Trophoblast cell (in vitro differentiated cells and primary cell): ENCODE measurements around the gene PTCD3.

Source experiments
- DNase-seq, 2 donors: peaks; one replicate each; pipeline ENCODE4 v3.0.0-alpha.2; 2016
- H2AFZ ChIP-seq: 2 replicates; pipeline ENCODE4 v1.6.1; 2013; ENCODE audit warnings: low read length, moderate library complexity, mild to moderate bottlenecking; ENCODE audit not compliant: insufficient read depth, poor library complexity
- H2AK5ac ChIP-seq: 2 replicates; pipeline ENCODE4 v1.6.1; 2013; ENCODE audit warnings: mild to moderate bottlenecking, low read length
- H2BK120ac ChIP-seq: 2 replicates; pipeline ENCODE4 v1.6.1; 2013; ENCODE audit warnings: low read length, mild to moderate bottlenecking, moderate library complexity; ENCODE audit not compliant: insufficient read depth, poor library complexity
- H2BK12ac ChIP-seq: 2 replicates; pipeline ENCODE4 v1.6.1; 2013; ENCODE audit warnings: mild to moderate bottlenecking, low read length, moderate library complexity
- H2BK5ac ChIP-seq: 2 replicates; pipeline ENCODE4 v1.6.1; 2013; ENCODE audit warnings: low read length, low read depth, moderate library complexity, mild to moderate bottlenecking; ENCODE audit not compliant: poor library complexity
- H3K14ac ChIP-seq: 2 replicates; pipeline ENCODE4 v1.6.1; 2013; ENCODE audit warnings: mild to moderate bottlenecking, low read length
- H3K18ac ChIP-seq: 2 replicates; pipeline ENCODE4 v1.6.1; 2013; ENCODE audit warnings: mild to moderate bottlenecking, low read length
- H3K23ac ChIP-seq: 2 replicates; pipeline ENCODE4 v1.6.1; 2013; ENCODE audit warnings: low read length
- H3K27ac ChIP-seq: 2 replicates; pipeline ENCODE4 v1.5.1; 2013; ENCODE audit warnings: low read depth, mild to moderate bottlenecking, inconsistent platforms, low read length, moderate library complexity
- H3K27me3 ChIP-seq: 2 replicates; pipeline ENCODE4 v1.6.1; 2013; ENCODE audit warnings: inconsistent platforms, mild to moderate bottlenecking, low read length, moderate library complexity; ENCODE audit not compliant: insufficient read depth
- H3K36me3 ChIP-seq, 2 experiments: 1 replicate in 1 of 2; 2 replicates in 1 of 2; pipeline ENCODE4 v1.6.1; 2013; ENCODE audit warnings: low read length in 2 of 2, mild to moderate bottlenecking in 2 of 2, moderate library complexity in 1 of 2; ENCODE audit not compliant: insufficient read depth in 2 of 2, control insufficient read depth in 1 of 2
- H3K4ac ChIP-seq: 2 replicates; pipeline ENCODE4 v1.6.1; 2013; ENCODE audit warnings: low read depth, mild to moderate bottlenecking, low read length, moderate library complexity
- H3K4me1 ChIP-seq, 2 experiments: 1 replicate in 1 of 2; 2 replicates in 1 of 2; pipeline ENCODE4 v1.6.1; 2013; ENCODE audit warnings: low read length in 2 of 2, mild to moderate bottlenecking in 2 of 2, moderate library complexity in 1 of 2; ENCODE audit not compliant: insufficient read depth in 2 of 2, control insufficient read depth in 1 of 2
- H3K4me2 ChIP-seq: 2 replicates; pipeline ENCODE4 v1.6.1; 2013; ENCODE audit warnings: inconsistent platforms, mild to moderate bottlenecking, low read length, moderate library complexity
- H3K4me3 ChIP-seq: 2 replicates; pipeline ENCODE4 v1.5.1; 2013; ENCODE audit warnings: mild to moderate bottlenecking, low read depth, low read length, inconsistent platforms
- H3K79me1 ChIP-seq: one replicate; pipeline ENCODE4 v1.6.1; 2013; ENCODE audit warnings: low read length
- H3K79me2 ChIP-seq: 2 replicates; pipeline ENCODE4 v1.6.1; 2013; ENCODE audit warnings: low read length, mild to moderate bottlenecking; ENCODE audit not compliant: control insufficient read depth, insufficient read depth, poor library complexity
- H3K9ac ChIP-seq: 2 replicates; pipeline ENCODE4 v1.6.1; 2013; ENCODE audit warnings: mild to moderate bottlenecking, low read length
- H3K9me3 ChIP-seq: 2 replicates; pipeline ENCODE4 v1.6.1; 2013; ENCODE audit warnings: low read depth, mild to moderate bottlenecking, control low read depth, inconsistent platforms, low read length; ENCODE audit not compliant: insufficient read depth
- H4K12ac ChIP-seq: 2 replicates; pipeline ENCODE4 v1.6.1; 2013; ENCODE audit warnings: low read depth, mild to moderate bottlenecking, low read length, moderate library complexity
- H4K8ac ChIP-seq: 2 replicates; pipeline ENCODE4 v1.6.1; 2013; ENCODE audit warnings: low read depth, mild to moderate bottlenecking, low read length, moderate library complexity
- H4K91ac ChIP-seq: one replicate; pipeline ENCODE4 v1.6.1; 2013; ENCODE audit warnings: low read depth, mild to moderate bottlenecking, low read length, moderate library complexity
- WGBS: extraction: QIAGEN DNeasy Blood & Tissue Kit; methylation state at CpG from one replicate; pipeline ENCODE4 v1.1.7; 2013; ENCODE audit warnings: missing lambda C conversion rate; ENCODE audit not compliant: insufficient read length, insufficient coverage; ENCODE audit errors: extremely low coverage; 5-methylcytosine and 5-hydroxymethylcytosine counted together

Gene PTCD3

DNA sequence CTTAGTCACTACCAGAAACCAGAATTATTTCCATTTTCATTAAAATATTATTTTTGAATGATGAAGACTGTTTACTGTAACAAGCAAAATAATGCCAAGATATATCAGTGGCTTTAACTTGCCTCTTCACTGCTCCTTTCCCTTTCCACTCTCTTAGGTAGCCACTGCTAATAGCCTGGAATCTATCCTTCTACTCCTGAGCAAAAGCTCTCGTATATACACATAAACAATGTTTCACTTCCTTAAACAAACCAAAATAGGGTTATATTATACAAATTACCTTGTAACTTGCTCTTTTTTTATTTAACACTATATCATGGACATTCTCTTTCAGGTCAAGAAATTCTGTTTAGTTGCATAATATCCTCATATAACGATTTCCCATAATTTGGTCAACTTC is 68.4 kb downstream of the PTCD3 start:
- no peak overlapping the region for H3K4me3 ChIP-seq
- no peak overlapping the region for H3K14ac ChIP-seq
- no peak overlapping the region for H3K23ac ChIP-seq
- H2BK120ac ChIP-seq = no peak overlapping the region
- no peaks in the 10 kb centered on the region for H3K79me2 ChIP-seq
- no CpG with 5 or more reads among the region's 2 CpGs for WGBS
- H3K4me2 ChIP-seq = no peak overlapping the region
- H3K4me1 ChIP-seq = peaks cover 0 to 2% of the 10 kb centered on the region in 2 experiments
- no peaks in the 10 kb centered on the region for H3K79me1 ChIP-seq
- H3K27me3 ChIP-seq = no peaks in the 10 kb centered on the region
- H3K9me3 ChIP-seq = no peaks in the 10 kb centered on the region
- H2BK12ac ChIP-seq = no peak overlapping the region
- no peak overlapping the region for H3K4ac ChIP-seq
- H3K9ac ChIP-seq = no peak overlapping the region
- H2BK5ac ChIP-seq = no peak overlapping the region
- no peak overlapping the region for H4K91ac ChIP-seq
- no peak overlapping the region for H4K8ac ChIP-seq
- H2AK5ac ChIP-seq = no peak overlapping the region
- H3K18ac ChIP-seq = no peak overlapping the region
- H3K27ac ChIP-seq = no peak overlapping the region
- no peak overlapping the region for H2AFZ ChIP-seq
- no peak for DNase-seq
- H4K12ac ChIP-seq = no peak overlapping the region
- H3K36me3 ChIP-seq = peaks cover 9 to 12% of the 10 kb centered on the region in 2 experiments

DNA sequence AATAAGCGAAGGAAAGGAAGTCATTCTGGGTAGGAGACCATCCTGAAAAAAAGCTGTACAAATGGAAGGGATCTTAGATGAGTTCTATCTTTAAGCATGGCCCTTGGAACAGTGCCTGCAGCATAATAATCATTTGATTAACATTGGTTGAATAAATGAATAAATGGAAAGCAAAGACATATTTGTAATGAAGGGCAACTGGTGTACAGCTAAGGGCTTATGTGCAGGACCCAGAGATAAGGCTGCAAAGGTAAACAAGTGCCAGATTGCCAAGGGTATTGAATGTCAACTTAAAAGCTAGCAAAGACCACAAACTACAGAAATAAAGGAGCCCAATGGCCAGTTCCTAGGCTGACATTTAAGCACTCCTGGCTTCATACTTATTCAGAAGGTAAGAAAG is 69.8 kb downstream of the PTCD3 start:
- H4K91ac ChIP-seq = no peak overlapping the region
- H3K79me2 ChIP-seq = no peaks in the 10 kb centered on the region
- no peak overlapping the region for H3K27ac ChIP-seq
- WGBS = no CpG with 5 or more reads among the region's 1 CpG
- no peak overlapping the region for H2BK12ac ChIP-seq
- DNase-seq = no peak
- no peaks in the 10 kb centered on the region for H3K9me3 ChIP-seq
- H3K27me3 ChIP-seq = no peaks in the 10 kb centered on the region
- peaks cover 8 to 15% of the 10 kb centered on the region in 2 experiments for H3K36me3 ChIP-seq
- H3K4ac ChIP-seq = no peak overlapping the region
- H4K12ac ChIP-seq = no peak overlapping the region
- H2AFZ ChIP-seq = no peak overlapping the region
- H3K9ac ChIP-seq = no peak overlapping the region
- H4K8ac ChIP-seq = no peak overlapping the region
- no peak overlapping the region for H3K18ac ChIP-seq
- no peak overlapping the region for H2AK5ac ChIP-seq
- H3K4me3 ChIP-seq = no peak overlapping the region
- H3K79me1 ChIP-seq = no peaks in the 10 kb centered on the region
- H3K4me2 ChIP-seq = no peak overlapping the region
- no peak overlapping the region for H3K23ac ChIP-seq
- no peak overlapping the region for H2BK120ac ChIP-seq
- no peak overlapping the region for H2BK5ac ChIP-seq
- H3K4me1 ChIP-seq = peaks cover 0 to 2% of the 10 kb centered on the region in 2 experiments
- H3K14ac ChIP-seq = no peak overlapping the region

DNA sequence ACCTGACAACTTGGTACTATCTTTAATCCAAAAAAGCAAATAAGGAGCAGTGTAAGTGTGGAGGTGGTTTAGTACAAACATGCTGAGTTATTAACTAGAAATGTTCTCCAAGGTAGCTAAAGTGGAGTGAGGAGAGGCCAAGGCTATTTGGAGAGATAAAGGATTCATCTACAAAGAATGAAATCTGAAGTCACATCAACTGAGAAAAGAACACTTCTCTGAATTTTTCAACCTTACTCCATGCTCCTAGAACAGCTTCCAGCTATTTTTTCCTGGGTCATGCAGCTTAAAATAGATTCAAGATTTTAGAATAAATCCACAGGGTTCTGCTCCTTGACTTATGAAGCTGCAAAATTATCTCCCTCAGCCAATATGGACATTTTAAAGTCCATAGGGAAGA is 70.6 kb downstream of the PTCD3 start:
- Histone ChIP-seq H4K8ac (no peak overlapping the region), H3K27me3 (no peaks in the 10 kb centered on the region), H3K14ac (no peak overlapping the region), H3K4me2 (no peak overlapping the region), H3K4me3 (no peak overlapping the region), H4K12ac (no peak overlapping the region), H3K79me1 (no peaks in the 10 kb centered on the region), H3K36me3 (peaks cover 8 to 13% of the 10 kb centered on the region in 2 experiments), H2AK5ac (no peak overlapping the region), H2BK120ac (no peak overlapping the region), H3K9me3 (no peaks in the 10 kb centered on the region), H3K27ac (no peak overlapping the region), H2AFZ (no peak overlapping the region), H2BK12ac (no peak overlapping the region), H4K91ac (no peak overlapping the region), H2BK5ac (no peak overlapping the region), H3K9ac (no peak overlapping the region), H3K4ac (no peak overlapping the region), H3K23ac (no peak overlapping the region), H3K18ac (no peak overlapping the region), H3K79me2 (no peaks in the 10 kb centered on the region), H3K4me1 (peaks cover 0 to 2% of the 10 kb centered on the region in 2 experiments)
- peak in 1 of 2 donors; percentile 26 for DNase-seq

DNA sequence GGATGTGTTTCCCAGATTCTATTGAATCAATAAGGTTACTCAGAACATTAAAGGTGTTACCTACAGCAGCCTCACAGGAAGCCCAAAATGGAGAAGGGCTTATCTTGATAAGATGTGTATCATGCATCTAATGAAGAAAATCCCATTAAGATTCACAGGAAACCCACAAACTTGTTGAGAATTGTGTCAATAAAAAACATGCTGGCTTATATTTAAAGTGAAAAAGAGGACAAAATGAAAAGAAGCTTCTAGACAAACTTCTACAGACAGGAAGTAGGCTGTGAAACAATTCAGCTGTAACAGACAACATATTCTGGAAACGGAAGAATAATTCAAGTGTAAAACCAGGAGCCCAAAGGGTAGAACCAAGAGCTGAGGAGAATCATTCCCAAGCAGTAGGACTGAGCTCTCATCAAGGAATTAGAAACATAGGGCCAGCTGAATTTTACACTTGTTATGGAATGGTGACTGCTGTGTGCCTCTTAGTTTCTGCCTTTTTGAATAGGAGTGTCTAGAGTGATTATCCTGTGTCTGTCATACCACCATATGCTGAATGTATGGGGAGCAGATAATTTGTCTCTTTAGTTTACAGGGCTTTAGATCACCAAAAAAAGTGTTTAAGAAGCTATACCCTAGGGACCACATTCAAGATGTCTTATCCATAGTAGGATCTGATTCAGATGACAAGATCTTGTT is 79.6 kb downstream of the PTCD3 start:
- no peak overlapping the region for H2BK120ac ChIP-seq
- no peaks in the 10 kb centered on the region for H3K9me3 ChIP-seq
- no peak for DNase-seq
- no peak overlapping the region for H3K23ac ChIP-seq
- no peak overlapping the region for H2AFZ ChIP-seq
- H3K27me3 ChIP-seq = no peaks in the 10 kb centered on the region
- no peak overlapping the region for H3K4ac ChIP-seq
- no peak overlapping the region for H4K91ac ChIP-seq
- no peak overlapping the region for H3K9ac ChIP-seq
- H4K8ac ChIP-seq = no peak overlapping the region
- peaks cover 3% of the 10 kb centered on the region in 2 experiments for H3K36me3 ChIP-seq
- H2BK12ac ChIP-seq = no peak overlapping the region
- H3K79me2 ChIP-seq = peaks cover 7% of the 10 kb centered on the region
- no peak overlapping the region for H3K4me2 ChIP-seq
- no peak overlapping the region for H2BK5ac ChIP-seq
- no peak overlapping the region for H2AK5ac ChIP-seq
- H3K4me3 ChIP-seq = no peak overlapping the region
- no peak overlapping the region for H3K27ac ChIP-seq
- no peak overlapping the region for H4K12ac ChIP-seq
- no peak overlapping the region for H3K18ac ChIP-seq
- H3K79me1 ChIP-seq = no peaks in the 10 kb centered on the region
- no peak overlapping the region for H3K14ac ChIP-seq
- H3K4me1 ChIP-seq = peaks cover 0 to 2% of the 10 kb centered on the region in 2 experiments
- WGBS = no CpG with 5 or more reads among the region's 1 CpG
